Activated CD4-positive, alpha-beta memory T cell treated with anti-CD3 and anti-CD28 coated beads for 36 hours (primary cell): Measurements from ENCODE around the gene MBTD1. TPM values are rescaled to one million over a fixed set of nuclear protein-coding genes. Genes with fewer than 3 reads are reported as not detected.
A peak's percentile ranks its signal among the peaks of the same experiment; 100 is the strongest.

Experiments used
- CTCF ChIA-PET: fragments of 350-600 bp; sonication (Branson Sonifier 250); formaldehyde crosslinking; loops from one replicate; lab custom pipeline; 2021; ENCODE audit warnings: antibody characterized with exemption, inconsistent platforms; lab: Charles Lee
- POLR2A ChIA-PET: fragments of 350-600 bp; sonication (Branson Sonifier 250); formaldehyde crosslinking; loops from one replicate; lab custom pipeline; 2021; ENCODE audit warnings: antibody characterized with exemption; lab: Charles Lee
- DNase-seq: peaks from one replicate; pipeline ENCODE4 v3.0.0-alpha.2; 2020
- H3K27ac Mint-ChIP-seq: one replicate; pipeline ENCODE4 v1.8.0; 2021; ENCODE audit warnings: mixed read lengths
- H3K27me3 Mint-ChIP-seq: one replicate; pipeline ENCODE4 v1.8.0; 2021; ENCODE audit warnings: mixed read lengths
- H3K36me3 Mint-ChIP-seq: one replicate; pipeline ENCODE4 v1.8.0; 2021; ENCODE audit warnings: mixed read lengths
- H3K4me1 Mint-ChIP-seq: one replicate; pipeline ENCODE4 v1.8.0; 2021; ENCODE audit warnings: low read depth, mixed read lengths
- H3K4me3 Mint-ChIP-seq: one replicate; pipeline ENCODE4 v1.8.0; 2021; ENCODE audit warnings: mild to moderate bottlenecking, mixed read lengths
- H3K9me3 Mint-ChIP-seq: one replicate; pipeline ENCODE4 v1.8.0; 2021; ENCODE audit warnings: mixed read lengths
- intact Hi-C: fragments of 100-400 bp; cut with micrococcal nuclease; formaldehyde crosslinking; loops from one replicate; pipeline ENCODE4 v1.15.1; 2023
- total RNA-seq, 2 experiments: library from RNA; stranded (reverse); gene quantifications; one replicate each; pipeline ENCODE4 v1.2.3, GENCODE V29; 2021

The MBTD1 gene
- total RNA-seq, 2 experiments from 2014 or later = 7.5 to 7.8 TPM

- no peaks in the 10 kb centered on the region for H3K27me3 Mint-ChIP-seq
- no peak for DNase-seq
- no peaks in the 10 kb centered on the region for H3K4me1 Mint-ChIP-seq
- no peak overlapping the region for H3K27ac Mint-ChIP-seq
- H3K4me3 Mint-ChIP-seq = no peak overlapping the region
- H3K9me3 Mint-ChIP-seq = no peaks in the 10 kb centered on the region
- ChIA-PET POLR2A (no interaction called here), CTCF (interaction anchor here (1.4 kb wide), 1 partner anchor 217 kb away, joined by 4 read pairs; no protein-coding TSS in a partner anchor)
- peaks cover 18% of the 10 kb centered on the region for H3K36me3 Mint-ChIP-seq
- intact Hi-C loops = no loop called here
These were observed 41.9 kb downstream of the MBTD1 start for GRCh38 chr17:51217946-51218345.

- H3K36me3 Mint-ChIP-seq = peaks cover 15% of the 10 kb centered on the region
- no peaks in the 10 kb centered on the region for H3K9me3 Mint-ChIP-seq
- ChIA-PET POLR2A (interaction anchor here (0.5 kb wide), 1 partner anchor 62 kb away, joined by 6 read pairs; the partner anchor contains the start of gene NME1), CTCF (no interaction called here)
- DNase-seq = no peak
- H3K27me3 Mint-ChIP-seq = no peaks in the 10 kb centered on the region
- H3K27ac Mint-ChIP-seq = no peak overlapping the region
- no peaks in the 10 kb centered on the region for H3K4me1 Mint-ChIP-seq
- intact Hi-C loops = no loop called here
- H3K4me3 Mint-ChIP-seq = no peak overlapping the region
These were observed 44.9 kb downstream of the MBTD1 start for GRCh38 chr17:51214920-51215319.

GRCh38 chr17:51203838-51204237 lies 56.0 kb downstream of the MBTD1 start:
- Mint-ChIP-seq H3K4me3 (no peak overlapping the region), H3K36me3 (peaks cover 10% of the 10 kb centered on the region), H3K4me1 (peaks cover 5% of the 10 kb centered on the region), H3K9me3 (no peaks in the 10 kb centered on the region), H3K27ac (no peak overlapping the region), H3K27me3 (no peaks in the 10 kb centered on the region)
- CTCF ChIA-PET = no interaction called here
- DNase-seq = no peak
- intact Hi-C loops = no loop called here
- POLR2A ChIA-PET = no interaction called here

- no peak overlapping the region for H3K4me3 Mint-ChIP-seq
- H3K4me1 Mint-ChIP-seq = peaks cover 5% of the 10 kb centered on the region
- H3K27me3 Mint-ChIP-seq = no peaks in the 10 kb centered on the region
- ChIA-PET POLR2A (no interaction called here), CTCF (no interaction called here)
- H3K9me3 Mint-ChIP-seq = no peaks in the 10 kb centered on the region
- H3K27ac Mint-ChIP-seq = no peak overlapping the region
- peaks cover 14% of the 10 kb centered on the region for H3K36me3 Mint-ChIP-seq
- DNase-seq = no peak
- intact Hi-C loops = no loop called here
These were observed 59.0 kb downstream of the MBTD1 start for GRCh38 chr17:51200846-51201245.

GRCh38 chr17:51200295-51200694 lies 59.6 kb downstream of the MBTD1 start:
- intact Hi-C loops = no loop called here
- Mint-ChIP-seq H3K27ac (no peak overlapping the region), H3K27me3 (no peaks in the 10 kb centered on the region), H3K4me1 (peaks cover 5% of the 10 kb centered on the region), H3K9me3 (no peaks in the 10 kb centered on the region), H3K4me3 (no peak overlapping the region), H3K36me3 (peaks cover 14% of the 10 kb centered on the region)
- ChIA-PET POLR2A (no interaction called here), CTCF (no interaction called here)
- DNase-seq = peak; percentile 12

- intact Hi-C loops = no loop called here
- H3K27ac Mint-ChIP-seq = no peak overlapping the region
- no peak for DNase-seq
- H3K27me3 Mint-ChIP-seq = no peaks in the 10 kb centered on the region
- H3K36me3 Mint-ChIP-seq = peaks cover 17% of the 10 kb centered on the region
- ChIA-PET CTCF (no interaction called here), POLR2A (no interaction called here)
- H3K4me3 Mint-ChIP-seq = no peak overlapping the region
- no peaks in the 10 kb centered on the region for H3K9me3 Mint-ChIP-seq
- peaks cover 5% of the 10 kb centered on the region for H3K4me1 Mint-ChIP-seq
These were observed 62.1 kb downstream of the MBTD1 start for GRCh38 chr17:51197754-51198153.

- intact Hi-C loops = no loop called here
- H3K36me3 Mint-ChIP-seq = peaks cover 22% of the 10 kb centered on the region
- H3K4me1 Mint-ChIP-seq = no peaks in the 10 kb centered on the region
- H3K27ac Mint-ChIP-seq = no peak overlapping the region
- POLR2A ChIA-PET = no interaction called here
- no peaks in the 10 kb centered on the region for H3K27me3 Mint-ChIP-seq
- CTCF ChIA-PET = no interaction called here
- no peak overlapping the region for H3K4me3 Mint-ChIP-seq
- no peak for DNase-seq
- no peaks in the 10 kb centered on the region for H3K9me3 Mint-ChIP-seq
These were observed 68.0 kb downstream of the MBTD1 start for GRCh38 chr17:51191895-51192294.

GRCh38 chr17:51189628-51190027 lies 70.2 kb downstream of the MBTD1 start:
- Mint-ChIP-seq H3K27ac (peak overlapping the region; percentile 14), H3K4me1 (no peaks in the 10 kb centered on the region), H3K9me3 (no peaks in the 10 kb centered on the region), H3K4me3 (no peak overlapping the region), H3K27me3 (no peaks in the 10 kb centered on the region), H3K36me3 (peaks cover 27% of the 10 kb centered on the region)
- ChIA-PET CTCF (no interaction called here), POLR2A (no interaction called here)
- intact Hi-C loops = no loop called here
- no peak for DNase-seq

GRCh38 chr17:51189162-51189561 lies 70.7 kb downstream of the MBTD1 start:
- H3K4me1 Mint-ChIP-seq = no peaks in the 10 kb centered on the region
- intact Hi-C loops = no loop called here

GRCh38 chr17:51188271-51188833 lies 71.5 kb downstream of the MBTD1 start:
- Mint-ChIP-seq H3K36me3 (peaks cover 33% of the 10 kb centered on the region), H3K9me3 (no peaks in the 10 kb centered on the region), H3K27ac (no peak overlapping the region), H3K4me3 (no peak overlapping the region), H3K4me1 (no peaks in the 10 kb centered on the region), H3K27me3 (no peaks in the 10 kb centered on the region)
- DNase-seq = no peak
- intact Hi-C loops = no loop called here
- CTCF ChIA-PET = no interaction called here
- POLR2A ChIA-PET = no interaction called here

More at GRCh38 chr17:51189162-51189561, 70.7 kb downstream of the MBTD1 start:
- H3K27me3 Mint-ChIP-seq = no peaks in the 10 kb centered on the region
- ChIA-PET CTCF (no interaction called here), POLR2A (no interaction called here)
- no peak for DNase-seq
- no peak overlapping the region for H3K4me3 Mint-ChIP-seq
- no peak overlapping the region for H3K27ac Mint-ChIP-seq
- peaks cover 31% of the 10 kb centered on the region for H3K36me3 Mint-ChIP-seq
- no peaks in the 10 kb centered on the region for H3K9me3 Mint-ChIP-seq

GRCh38 chr17:51185763-51186332 lies 74.0 kb downstream of the MBTD1 start:
- Mint-ChIP-seq H3K36me3 (peaks cover 22% of the 10 kb centered on the region), H3K4me3 (no peak overlapping the region), H3K27ac (no peak overlapping the region), H3K4me1 (no peaks in the 10 kb centered on the region), H3K9me3 (no peaks in the 10 kb centered on the region), H3K27me3 (no peaks in the 10 kb centered on the region)
- intact Hi-C loops = no loop called here
- POLR2A ChIA-PET = no interaction called here
- DNase-seq = no peak
- CTCF ChIA-PET = interaction anchor here (1.6 kb wide), 1 partner anchor 13 kb away, joined by 3 read pairs; no protein-coding TSS in a partner anchor

GRCh38 chr17:51184124-51184523 lies 75.7 kb downstream of the MBTD1 start:
- POLR2A ChIA-PET = no interaction called here
- no peak for DNase-seq
- intact Hi-C loops = no loop called here
- H3K4me1 Mint-ChIP-seq = no peaks in the 10 kb centered on the region
- CTCF ChIA-PET = no interaction called here
- H3K4me3 Mint-ChIP-seq = no peak overlapping the region
- no peak overlapping the region for H3K27ac Mint-ChIP-seq
- H3K9me3 Mint-ChIP-seq = no peaks in the 10 kb centered on the region
- H3K27me3 Mint-ChIP-seq = no peaks in the 10 kb centered on the region
- peaks cover 15% of the 10 kb centered on the region for H3K36me3 Mint-ChIP-seq

- Mint-ChIP-seq H3K36me3 (peaks cover 7% of the 10 kb centered on the region), H3K4me3 (no peak overlapping the region), H3K27me3 (no peaks in the 10 kb centered on the region), H3K9me3 (no peaks in the 10 kb centered on the region), H3K27ac (no peak overlapping the region), H3K4me1 (no peaks in the 10 kb centered on the region)
- intact Hi-C loops = no loop called here
- no peak for DNase-seq
- CTCF ChIA-PET = interaction anchor here (0.6 kb wide), 1 partner anchor 16 kb away, joined by 3 read pairs; no protein-coding TSS in a partner anchor
- POLR2A ChIA-PET = no interaction called here
These were observed 79.4 kb downstream of the MBTD1 start for GRCh38 chr17:51180486-51180885.
